GM23338 (cell line): ENCODE results near the gene RXYLT1. TPM values are rescaled to one million over a fixed set of nuclear protein-coding genes. Genes with fewer than 3 reads are reported as not detected.

Experiments used
- ATAC-seq: fragments of 200-7000 bp; cut with Tn5 transposase; 3 replicates; pipeline ENCODE4 v1.9.1; 2020
- DNase-seq: peaks from one replicate; pipeline ENCODE4 v3.0.0-alpha.2; 2015; ENCODE audit warnings: low spot score
- H2AFZ ChIP-seq: fragments of 200-600 bp; sonication (generic); 2 replicates; pipeline ENCODE4 v1.8.0; 2016; ENCODE audit warnings: antibody characterized with exemption, mild to moderate bottlenecking, moderate library complexity
- H3F3A ChIP-seq: fragments of 200-600 bp; sonication (generic); replicated peaks from 2 replicates; pipeline ENCODE4 v1.8.0; 2017; ENCODE audit warnings: antibody characterized with exemption, mixed run types, low read depth
- H3K27ac ChIP-seq: fragments of 200-600 bp; sonication (generic); 2 replicates; pipeline ENCODE4 v1.6.1; 2016; ENCODE audit warnings: low read depth
- H3K27me3 ChIP-seq: fragments of 200-600 bp; sonication (generic); 2 replicates; pipeline ENCODE4 v1.8.0; 2016; ENCODE audit warnings: mild to moderate bottlenecking, mixed run types, moderate library complexity; ENCODE audit not compliant: insufficient read depth
- H3K36me3 ChIP-seq: fragments of 200-600 bp; sonication (generic); 2 replicates; pipeline ENCODE4 v1.8.0; 2016; ENCODE audit warnings: mild to moderate bottlenecking; ENCODE audit not compliant: insufficient read depth
- H3K4me1 ChIP-seq: fragments of 200-600 bp; sonication (generic); 2 replicates; pipeline ENCODE4 v1.8.0; 2016; ENCODE audit warnings: mild to moderate bottlenecking, moderate library complexity; ENCODE audit not compliant: insufficient read depth
- H3K4me2 ChIP-seq: fragments of 200-600 bp; sonication (generic); 2 replicates; pipeline ENCODE4 v1.7.1; 2017; ENCODE audit warnings: mixed run types
- H3K4me3 ChIP-seq: fragments of 200-600 bp; sonication (generic); 2 replicates; pipeline ENCODE4 v1.6.1; 2016; ENCODE audit warnings: mixed run types
- H3K79me2 ChIP-seq: fragments of 200-600 bp; sonication (generic); replicated peaks from 2 replicates; pipeline ENCODE4 v1.8.0; 2017; ENCODE audit warnings: mild to moderate bottlenecking; ENCODE audit not compliant: insufficient read depth
- H3K9me2 ChIP-seq: fragments of 200-600 bp; sonication (generic); 2 replicates; pipeline ENCODE4 v1.8.0; 2017; ENCODE audit not compliant: insufficient read depth
- H4K20me1 ChIP-seq: fragments of 200-600 bp; sonication (generic); replicated peaks from 2 replicates; pipeline ENCODE4 v1.8.0; 2017; ENCODE audit warnings: mild to moderate bottlenecking; ENCODE audit not compliant: insufficient read depth
- H3K27ac Mint-ChIP-seq: 2 replicates; pipeline ENCODE4 v1.8.0; 2020; ENCODE audit warnings: inconsistent platforms, mild to moderate bottlenecking, moderate library complexity, mixed read lengths
- H3K27me3 Mint-ChIP-seq: 3 replicates; pipeline ENCODE4 v1.8.0; 2022; ENCODE audit warnings: low read depth, mild to moderate bottlenecking, moderate library complexity, mixed read lengths, inconsistent platforms; ENCODE audit not compliant: insufficient read depth, poor library complexity
- H3K36me3 Mint-ChIP-seq: 3 replicates; pipeline ENCODE4 v1.8.0; 2021; ENCODE audit warnings: low read depth, mild to moderate bottlenecking, inconsistent platforms, moderate library complexity, mixed read lengths
- H3K4me1 Mint-ChIP-seq: 3 replicates; pipeline ENCODE4 v1.8.0; 2020; ENCODE audit warnings: mild to moderate bottlenecking, inconsistent platforms, mixed read lengths
- H3K4me3 Mint-ChIP-seq: 3 replicates; pipeline ENCODE4 v1.8.0; 2021; ENCODE audit warnings: moderate library complexity, mild to moderate bottlenecking, inconsistent platforms, mixed read lengths
- H3K9me3 Mint-ChIP-seq: 3 replicates; pipeline ENCODE4 v1.8.0; 2020; ENCODE audit warnings: moderate library complexity, mild to moderate bottlenecking, inconsistent platforms, mixed read lengths
- CREB1 ChIP-seq: fragments of 250-450 bp; sonication (Bioruptor Pico); IDR thresholded peaks from 2 replicates; pipeline ENCODE4 v1.5.0; 2020; ENCODE audit warnings: low read depth, mild to moderate bottlenecking, moderate library complexity
- CTCF ChIP-seq, 2 experiments: fragments of 200-600 bp in 1 of 2; sonication (generic) in 1 of 2; conservative IDR thresholded peaks; 2 replicates each; pipeline versions ENCODE4 v1.5.1 to v1.6.1; 2016 to 2017; ENCODE audit warnings: antibody characterized with exemption in 2 of 2, low read depth in 2 of 2, mild to moderate bottlenecking in 2 of 2, moderate library complexity in 1 of 2
- ETS1 ChIP-seq: IDR thresholded peaks from 2 replicates; pipeline ENCODE4 v1.6.1; 2016; ENCODE audit warnings: antibody characterized with exemption
- STAT1 ChIP-seq: IDR thresholded peaks from one replicate; pipeline ENCODE4 v1.6.1; 2016; ENCODE audit warnings: antibody characterized with exemption; ENCODE audit not compliant: unreplicated experiment
- ZNF114 ChIP-seq: fragments of 250-450 bp; sonication (Bioruptor Pico); IDR thresholded peaks from 2 replicates; pipeline ENCODE4 v1.5.0; 2020; ENCODE audit warnings: mild to moderate bottlenecking, moderate library complexity
- ZNF462 ChIP-seq: fragments of 250-450 bp; sonication (Bioruptor Pico); IDR thresholded peaks from 2 replicates; pipeline ENCODE4 v1.5.0; 2020; ENCODE audit warnings: mild to moderate bottlenecking, moderate library complexity
- polyA plus RNA-seq: library from polyadenylated mRNA; unstranded; fragments of >200 nt; fragmentation: Nextera tagmentation; extraction: Ambion mirVana; gene quantifications from 2 replicates; pipeline ENCODE4 v1.2.1, GENCODE V29; 2016
- total RNA-seq: library from RNA; depleted of rRNA; stranded (reverse); fragments of >200 nt; shearing (Covaris generic); gene quantifications from 2 replicates; pipeline ENCODE4 v1.2.3, GENCODE V29; 2014

Gene RXYLT1
- total and polyA plus RNA-seq, 2 experiments from 2014 or later, result 10.1 to 11.1 TPM

GRCh38 chr12:63777340-63777739, 2.4 kb upstream of the RXYLT1 start:
- H3K4me3 Mint-ChIP-seq, result no peak overlapping the region
- H3K36me3 Mint-ChIP-seq, result peaks cover 3% of the 10 kb centered on the region; the same call in 2 of the 3 replicates
- Histone ChIP-seq H3K4me1 (peaks cover 11% of the 10 kb centered on the region), H3K79me2 (no peaks in the 10 kb centered on the region; the same call in 1 of the 2 replicates), H3K27me3 (no peaks in the 10 kb centered on the region), H3F3A (no peaks in the 10 kb centered on the region), H3K4me3 (no peak overlapping the region), H2AFZ (no peak overlapping the region), H3K36me3 (no peaks in the 10 kb centered on the region), H4K20me1 (no peaks in the 10 kb centered on the region), H3K27ac (no peak overlapping the region), H3K4me2 (no peak overlapping the region), H3K9me2 (no peaks in the 10 kb centered on the region)
- no peak overlapping the region for H3K27ac Mint-ChIP-seq
- TF ChIP-seq STAT1 (no peak), ZNF462 (CRISPR knock-in tag) (no peak), CTCF (conservative IDR thresholded peaks at IDR 0.05; ENCODE audit: low read depth in 2 of 2) (no peak)
- H3K9me3 Mint-ChIP-seq, result no peaks in the 10 kb centered on the region
- H3K27me3 Mint-ChIP-seq, result peaks cover 3% of the 10 kb centered on the region
- DNase-seq, result no peak
- ATAC-seq, result no peak
- peaks cover 9% of the 10 kb centered on the region; the same call in 2 of the 3 replicates for H3K4me1 Mint-ChIP-seq

- no peaks in the 10 kb centered on the region for H3K9me3 Mint-ChIP-seq
- DNase-seq (no peak), ATAC-seq (no peak)
- Histone ChIP-seq H3K9me2 (no peaks in the 10 kb centered on the region), H3K27me3 (no peaks in the 10 kb centered on the region), H3K4me2 (no peak overlapping the region), H4K20me1 (no peaks in the 10 kb centered on the region), H3K36me3 (0 out of 2 replicates have a peak, but pooled peaks cover 8% of the 10 kb centered on the region), H2AFZ (no peak overlapping the region), H3K79me2 (no peaks in the 10 kb centered on the region; the same call in 1 of the 2 replicates), H3K4me1 (peaks cover 6% of the 10 kb centered on the region; the same call in 1 of the 2 replicates), H3F3A (no peaks in the 10 kb centered on the region), H3K4me3 (no peak overlapping the region), H3K27ac (no peak overlapping the region)
- no peak overlapping the region for H3K4me3 Mint-ChIP-seq
- peaks cover 35% of the 10 kb centered on the region; the same call in 2 of the 3 replicates for H3K36me3 Mint-ChIP-seq
- H3K4me1 Mint-ChIP-seq, result peaks cover 6% of the 10 kb centered on the region; the same call in 2 of the 3 replicates
- H3K27ac Mint-ChIP-seq, result peak overlapping the region; percentile 20; the same call in 1 of the 2 replicates
- no peaks in the 10 kb centered on the region for H3K27me3 Mint-ChIP-seq
- TF ChIP-seq CREB1 (CRISPR knock-in tag) (no peak), ETS1 (no peak), STAT1 (no peak), ZNF114 (CRISPR knock-in tag) (no peak)
Measured at GRCh38 chr12:63782466-63782865, 2.8 kb downstream of the RXYLT1 start.
